Caco-2 (cell line): ENCODE measurements around the gene LRRC51. TPM values are rescaled to one million over a fixed set of nuclear protein-coding genes. Genes with fewer than 3 reads are reported as not detected.

Source experiments
- BruUV-seq: library from RNA; stranded (reverse); fragments of 400-500 nt; replicated peaks from 2 replicates; lab custom pipeline; 2021; lab: Mats Ljungman, UMichigan
- CTCF ChIA-PET: fragments of 300-600 bp; sonication (Branson Sonifier 250); formaldehyde crosslinking; loops from one replicate; lab custom pipeline; 2022; ENCODE audit warnings: antibody characterized with exemption; lab: Charles Lee
- POLR2A ChIA-PET: fragments of 300-600 bp; sonication (Branson Sonifier 250); formaldehyde crosslinking; loops from one replicate; lab custom pipeline; 2022; ENCODE audit warnings: antibody characterized with exemption; lab: Charles Lee
- DNase-seq, 2 experiments: peaks; one replicate each; pipeline versions ENCODE4 v3.0.0 to v3.0.0-alpha.2; 2020 to 2022
- H3K27me3 ChIP-seq: replicated peaks from 2 replicates; pipeline ENCODE4 v1.6.0; 2011; ENCODE audit warnings: low read length; ENCODE audit not compliant: control insufficient read depth, insufficient read depth
- H3K36me3 ChIP-seq: 2 replicates; pipeline ENCODE4 v1.5.1; 2011; ENCODE audit warnings: low read length; ENCODE audit not compliant: control insufficient read depth, insufficient read depth
- H3K4me1 ChIP-seq: fragments of 250-450 bp; sonication (Bioruptor Pico); 2 replicates; pipeline ENCODE4 v1.5.1; 2020; ENCODE audit warnings: mild to moderate bottlenecking
- H3K4me3 ChIP-seq: 2 replicates; pipeline ENCODE4 v1.5.1; 2011; ENCODE audit warnings: low read depth, mild to moderate bottlenecking, control low read depth, low read length
- H3K9me3 ChIP-seq: fragments of 250-450 bp; sonication (Bioruptor Pico); 2 replicates; pipeline ENCODE4 v1.5.1; 2020; ENCODE audit warnings: mild to moderate bottlenecking, moderate library complexity
- H3K27ac Mint-ChIP-seq: one replicate; pipeline ENCODE4 v1.8.0; 2022; ENCODE audit warnings: mixed read lengths; ENCODE audit not compliant: unreplicated experiment
- H3K27me3 Mint-ChIP-seq: one replicate; pipeline ENCODE4 v1.8.0; 2022; ENCODE audit warnings: mixed read lengths; ENCODE audit not compliant: insufficient read depth, unreplicated experiment
- H3K36me3 Mint-ChIP-seq: one replicate; pipeline ENCODE4 v1.8.0; 2022; ENCODE audit warnings: mild to moderate bottlenecking, mixed read lengths; ENCODE audit not compliant: insufficient read depth, unreplicated experiment
- H3K4me1 Mint-ChIP-seq: one replicate; pipeline ENCODE4 v1.8.0; 2022; ENCODE audit warnings: low read depth, mixed read lengths; ENCODE audit not compliant: unreplicated experiment
- H3K4me3 Mint-ChIP-seq: one replicate; pipeline ENCODE4 v1.8.0; 2022; ENCODE audit warnings: mild to moderate bottlenecking, moderate library complexity, mixed read lengths; ENCODE audit not compliant: unreplicated experiment
- H3K9me3 Mint-ChIP-seq: one replicate; pipeline ENCODE4 v1.8.0; 2022; ENCODE audit warnings: mixed read lengths; ENCODE audit not compliant: unreplicated experiment
- CTCF ChIP-seq, 2 experiments: fragments of 200-600 bp in 1 of 2; IDR thresholded peaks; 1 replicate in 1 of 2; 2 replicates in 1 of 2; pipeline versions ENCODE4 v1.5.1 to v1.8.0; 2011 to 2022; ENCODE audit warnings: antibody characterized with exemption in 1 of 2, control low read depth in 1 of 2, inconsistent platforms in 1 of 2, low read depth in 1 of 2, low read length in 1 of 2, mild to moderate bottlenecking in 1 of 2, moderate library complexity in 1 of 2; ENCODE audit not compliant: insufficient read depth in 1 of 2, severe bottlenecking in 1 of 2, unreplicated experiment in 1 of 2
- intact Hi-C: fragments of 100-400 bp; cut with micrococcal nuclease; formaldehyde crosslinking; loops from one replicate; pipeline ENCODE4 v1.10.0; 2022; ENCODE audit not compliant: unreplicated experiment
- total RNA-seq: library from RNA; stranded (reverse); gene quantifications from 2 replicates; pipeline ENCODE4 v1.2.3, GENCODE V29; 2022

LRRC51 gene
- total RNA-seq, 1 experiment from 2014 or later = 13.8 TPM

GRCh38 chr11:72037554-72038311 lies 42.9 kb upstream of the LRRC51 start:
- Histone ChIP-seq H3K27me3 (no peaks in the 10 kb centered on the region), H3K4me1 (peaks cover 31% of the 10 kb centered on the region), H3K4me3 (no peak overlapping the region), H3K9me3 (no peaks in the 10 kb centered on the region), H3K36me3 (no peaks in the 10 kb centered on the region)
- no peak for DNase-seq
- H3K4me3 Mint-ChIP-seq = no peak overlapping the region
- intact Hi-C loops = no loop called here
- peaks cover 8% of the 10 kb centered on the region for H3K4me1 Mint-ChIP-seq
- ChIA-PET CTCF (interaction anchor here (1.2 kb wide), 1 partner anchor 13 kb away, joined by 5 read pairs; no protein-coding TSS in a partner anchor), POLR2A (no interaction called here)
- peaks cover 40% of the 10 kb centered on the region for H3K36me3 Mint-ChIP-seq
- no peak overlapping the region for H3K27ac Mint-ChIP-seq
- H3K9me3 Mint-ChIP-seq = no peaks in the 10 kb centered on the region
- H3K27me3 Mint-ChIP-seq = no peaks in the 10 kb centered on the region
- TF ChIP-seq CTCF (IDR thresholded peaks at IDR 0.05; ENCODE audit: insufficient read depth in 1 of 2, low read depth in 1 of 2, low read length in 1 of 2, severe bottlenecking in 1 of 2, unreplicated experiment in 1 of 2) = no peak
- no TSS peak for BruUV-seq

- H3K36me3 Mint-ChIP-seq = peaks cover 38% of the 10 kb centered on the region
- ChIA-PET CTCF (interaction anchor here (0.9 to 2.1 kb wide), 5 partner anchors 8 to 392 kb away, joined by 3 to 49 read pairs (median 8); no protein-coding TSS in a partner anchor), POLR2A (interaction anchor here (0.8 to 1.8 kb wide), 2 partner anchors 8 to 10 kb away, joined by 4 to 6 read pairs; no protein-coding TSS in a partner anchor)
- intact Hi-C loops = no loop called here
- H3K4me1 ChIP-seq = peaks cover 31% of the 10 kb centered on the region
- H3K4me1 Mint-ChIP-seq = peaks cover 12% of the 10 kb centered on the region
- H3K4me3 ChIP-seq = no peak overlapping the region
- H3K4me3 Mint-ChIP-seq = no peak overlapping the region
- no peaks in the 10 kb centered on the region for H3K27me3 Mint-ChIP-seq
- no TSS peak for BruUV-seq
- no peaks in the 10 kb centered on the region for H3K9me3 Mint-ChIP-seq
- no peaks in the 10 kb centered on the region for H3K27me3 ChIP-seq
- H3K36me3 ChIP-seq = no peaks in the 10 kb centered on the region
- no peaks in the 10 kb centered on the region for H3K9me3 ChIP-seq
- no peak overlapping the region for H3K27ac Mint-ChIP-seq
- no peak for DNase-seq
- TF ChIP-seq CTCF (IDR thresholded peaks at IDR 0.05; ENCODE audit: insufficient read depth in 1 of 2, low read depth in 1 of 2, low read length in 1 of 2, severe bottlenecking in 1 of 2, unreplicated experiment in 1 of 2) = no peak
Measured at GRCh38 chr11:72038491-72038890, 42.2 kb upstream of the LRRC51 start.

GRCh38 chr11:72039031-72039855 lies 41.4 kb upstream of the LRRC51 start:
- Mint-ChIP-seq H3K4me1 (peaks cover 12% of the 10 kb centered on the region), H3K27ac (no peak overlapping the region), H3K27me3 (no peaks in the 10 kb centered on the region), H3K9me3 (no peaks in the 10 kb centered on the region), H3K4me3 (no peak overlapping the region), H3K36me3 (peaks cover 30% of the 10 kb centered on the region)
- no TSS peak for BruUV-seq
- ChIA-PET POLR2A (interaction anchor here (0.8 to 1.8 kb wide), 5 partner anchors 8 to 73 kb away, joined by 3 to 6 read pairs (median 4); partner anchors contain the start of gene ANAPC15), CTCF (interaction anchor here (0.6 to 2.2 kb wide), 12 partner anchors 8 to 553 kb away, joined by 3 to 49 read pairs (median 4); partner anchors contain the start of gene ANAPC15)
- DNase-seq = peak; percentile 62 to 72
- Histone ChIP-seq H3K4me3 (no peak overlapping the region), H3K27me3 (no peaks in the 10 kb centered on the region), H3K4me1 (peaks cover 31% of the 10 kb centered on the region), H3K9me3 (no peaks in the 10 kb centered on the region), H3K36me3 (no peaks in the 10 kb centered on the region)
- TF ChIP-seq CTCF (IDR thresholded peaks at IDR 0.05; ENCODE audit: insufficient read depth in 1 of 2, low read depth in 1 of 2, low read length in 1 of 2, severe bottlenecking in 1 of 2, unreplicated experiment in 1 of 2) = no peak
- intact Hi-C loops = loop anchor here (1.0 kb wide), 3 partner anchors 9 to 41 kb away; partner anchors contain the start of genes LRRC51 and NUMA1
